GM13977 (cell line): Measurements from ENCODE around the gene WLS.
"Not testable (repeated sequence)": the region's sequence is repeated elsewhere in the genome, so short reads cannot be mapped to it uniquely, and the experiment has no call there.

ENCODE experiments used
- DNase-seq: peaks from one replicate; pipeline ENCODE4 v3.0.0; 2012; ENCODE audit warnings: low spot score
- CTCF ChIP-seq: IDR thresholded peaks from 2 replicates; pipeline ENCODE4 v1.5.1; 2012; ENCODE audit warnings: mild to moderate bottlenecking, control low read depth; ENCODE audit not compliant: insufficient read depth; ENCODE audit errors: extremely low read depth, missing control alignments
- in situ Hi-C: fragments of 300-500 bp; cut with MboI; formaldehyde crosslinking; loops from one replicate; pipeline ENCODE4 v1.12.0; 2022; ENCODE audit warnings: low sequenced_read_pairs, low pct_unique_long_range_greater_than_20kb, mixed read lengths, inconsistent platforms; ENCODE audit not compliant: unreplicated experiment

Gene WLS

GRCh38 chr1:68163220-68163619 lies 69.1 kb downstream of the WLS start:
- no peak for TF ChIP-seq CTCF
- in situ Hi-C loops = no loop called here
- DNase-seq = no peak

- no peak for DNase-seq
- TF ChIP-seq CTCF = peak; percentile 13
- in situ Hi-C loops = no loop called here
Observed at GRCh38 chr1:68162761-68163160, 69.6 kb downstream of the WLS start.

- DNase-seq, in situ Hi-C loops: not testable (repeated sequence)
Observed at GRCh38 chr1:68161672-68162071, 70.7 kb downstream of the WLS start.

GRCh38 chr1:68160935-68161334 lies 71.4 kb downstream of the WLS start:
- peak; percentile 30 for DNase-seq
- in situ Hi-C loops = not testable (repeated sequence)

GRCh38 chr1:68160021-68160420 lies 72.3 kb downstream of the WLS start:
- no peak for DNase-seq
- TF ChIP-seq CTCF = no peak
- in situ Hi-C loops = no loop called here

GRCh38 chr1:68158837-68159236 lies 73.5 kb downstream of the WLS start:
- no peak for TF ChIP-seq CTCF
- no peak for DNase-seq
- in situ Hi-C loops = no loop called here

GRCh38 chr1:68157416-68157815 lies 74.9 kb downstream of the WLS start:
- TF ChIP-seq CTCF = no peak
- DNase-seq = no peak
- in situ Hi-C loops = no loop called here

- no peak for TF ChIP-seq CTCF
- no peak for DNase-seq
- in situ Hi-C loops = no loop called here
Observed at GRCh38 chr1:68151690-68152089, 80.6 kb downstream of the WLS start.
